Mesenchymal stem cell (in vitro differentiated cells and primary cell): ENCODE results near the gene ZSWIM8.
"Not testable (repeated sequence)": the region's sequence is repeated elsewhere in the genome, so short reads cannot be mapped to it uniquely, and the experiment has no call there.

Source experiments
- DNase-seq: peaks from one replicate; pipeline ENCODE4 v3.0.0-alpha.2; 2013
- H2AFZ ChIP-seq: one replicate; pipeline ENCODE4 v1.6.1; 2013; ENCODE audit warnings: low read depth, mild to moderate bottlenecking, control low read depth, inconsistent platforms, low read length, moderate library complexity
- H2AK5ac ChIP-seq: 2 replicates; pipeline ENCODE4 v1.6.1; 2013; ENCODE audit warnings: low read length, moderate library complexity, mild to moderate bottlenecking, inconsistent platforms; ENCODE audit not compliant: severe bottlenecking
- H2BK120ac ChIP-seq: one replicate; pipeline ENCODE4 v1.6.1; 2013; ENCODE audit warnings: low read depth, mild to moderate bottlenecking, inconsistent platforms, low read length, moderate library complexity
- H2BK12ac ChIP-seq, 2 experiments: one replicate each; pipeline ENCODE4 v1.6.1; 2013; ENCODE audit warnings: inconsistent platforms in 2 of 2, low read length in 2 of 2, mild to moderate bottlenecking in 2 of 2, moderate library complexity in 2 of 2, control low read depth in 1 of 2
- H2BK15ac ChIP-seq: one replicate; pipeline ENCODE4 v1.6.1; 2013; ENCODE audit warnings: mild to moderate bottlenecking, low read depth, inconsistent platforms; ENCODE audit not compliant: poor library complexity, severe bottlenecking
- H2BK5ac ChIP-seq: 2 replicates; pipeline ENCODE4 v1.6.1; 2013; ENCODE audit warnings: low read depth, mild to moderate bottlenecking, low read length, control low read depth, inconsistent platforms; ENCODE audit not compliant: poor library complexity, severe bottlenecking
- H3K14ac ChIP-seq, 2 experiments: one replicate each; pipeline ENCODE4 v1.6.1; 2013; ENCODE audit warnings: inconsistent platforms in 2 of 2, low read length in 2 of 2, control low read depth in 1 of 2, mild to moderate bottlenecking in 1 of 2, moderate library complexity in 1 of 2
- H3K18ac ChIP-seq, 2 experiments: one replicate each; pipeline ENCODE4 v1.6.1; 2013; ENCODE audit warnings: inconsistent platforms in 2 of 2, low read length in 2 of 2, control low read depth in 1 of 2, low read depth in 1 of 2, mild to moderate bottlenecking in 1 of 2
- H3K23ac ChIP-seq, 2 experiments: one replicate each; pipeline ENCODE4 v1.6.1; 2013; ENCODE audit warnings: inconsistent platforms in 2 of 2, low read length in 2 of 2, mild to moderate bottlenecking in 2 of 2, moderate library complexity in 2 of 2, control low read depth in 1 of 2
- H3K27ac ChIP-seq: 2 replicates; pipeline ENCODE4 v1.5.1; 2013; ENCODE audit warnings: mild to moderate bottlenecking, moderate library complexity, low read length, control low read depth, inconsistent platforms; ENCODE audit not compliant: poor library complexity, severe bottlenecking
- H3K27me3 ChIP-seq, 2 experiments: 2 replicates each; pipeline versions ENCODE4 v1.6.1 to v1.7.0; 2013; ENCODE audit warnings: low read length in 2 of 2, mild to moderate bottlenecking in 2 of 2, moderate library complexity in 2 of 2, control low read depth in 1 of 2, inconsistent platforms in 1 of 2; ENCODE audit not compliant: control insufficient read depth in 1 of 2, insufficient read depth in 1 of 2
- H3K36me3 ChIP-seq, 2 experiments: 2 replicates each; pipeline versions ENCODE4 v1.6.1 to v1.7.0; 2013; ENCODE audit warnings: low read length in 2 of 2, control low read depth in 1 of 2, inconsistent platforms in 1 of 2, low read depth in 1 of 2, mild to moderate bottlenecking in 1 of 2; ENCODE audit not compliant: insufficient read depth in 2 of 2, control insufficient read depth in 1 of 2
- H3K4ac ChIP-seq, 2 experiments: one replicate each; pipeline ENCODE4 v1.6.1; 2013; ENCODE audit warnings: inconsistent platforms in 2 of 2, low read length in 2 of 2, mild to moderate bottlenecking in 2 of 2, moderate library complexity in 2 of 2, control low read depth in 1 of 2, low read depth in 1 of 2
- H3K4me1 ChIP-seq: 2 replicates; pipeline ENCODE4 v1.6.1; 2013; ENCODE audit warnings: low read depth, low read length, control low read depth; ENCODE audit not compliant: control insufficient read depth, insufficient read depth
- H3K4me2 ChIP-seq: 2 replicates; pipeline ENCODE4 v1.6.1; 2013; ENCODE audit warnings: low read length, mild to moderate bottlenecking, inconsistent platforms; ENCODE audit not compliant: poor library complexity, severe bottlenecking
- H3K4me3 ChIP-seq, 2 experiments: 2 replicates each; pipeline versions ENCODE4 v1.5.1 to v1.7.0; 2013; ENCODE audit warnings: low read length in 2 of 2, mild to moderate bottlenecking in 2 of 2, control low read depth in 1 of 2, low read depth in 1 of 2; ENCODE audit not compliant: insufficient read depth in 1 of 2
- H3K79me1 ChIP-seq: replicated peaks from 2 replicates; pipeline ENCODE4 v1.6.1; 2013; ENCODE audit warnings: mild to moderate bottlenecking, control low read depth, low read length, inconsistent platforms; ENCODE audit not compliant: poor library complexity, severe bottlenecking
- H3K9ac ChIP-seq: 2 replicates; pipeline ENCODE4 v1.7.0; 2013; ENCODE audit warnings: mild to moderate bottlenecking, low read length, moderate library complexity
- H3K9me3 ChIP-seq: 2 replicates; pipeline ENCODE4 v1.7.0; 2013; ENCODE audit warnings: mild to moderate bottlenecking, low read length; ENCODE audit not compliant: control insufficient read depth
- H4K8ac ChIP-seq: one replicate; pipeline ENCODE4 v1.6.1; 2013; ENCODE audit warnings: inconsistent platforms, mild to moderate bottlenecking, low read length, moderate library complexity
- H4K91ac ChIP-seq: one replicate; pipeline ENCODE4 v1.6.1; 2013; ENCODE audit warnings: mild to moderate bottlenecking, low read length, inconsistent platforms
- WGBS: methylation state at CpG from one replicate; pipeline ENCODE4 v1.1.7; 2013; ENCODE audit warnings: mixed read lengths; 5-methylcytosine and 5-hydroxymethylcytosine counted together

The ZSWIM8 gene

GRCh38 chr10:73793456-73793855 lies 8.1 kb downstream of the ZSWIM8 start:
- H2BK120ac ChIP-seq, result no peak overlapping the region

DNA sequence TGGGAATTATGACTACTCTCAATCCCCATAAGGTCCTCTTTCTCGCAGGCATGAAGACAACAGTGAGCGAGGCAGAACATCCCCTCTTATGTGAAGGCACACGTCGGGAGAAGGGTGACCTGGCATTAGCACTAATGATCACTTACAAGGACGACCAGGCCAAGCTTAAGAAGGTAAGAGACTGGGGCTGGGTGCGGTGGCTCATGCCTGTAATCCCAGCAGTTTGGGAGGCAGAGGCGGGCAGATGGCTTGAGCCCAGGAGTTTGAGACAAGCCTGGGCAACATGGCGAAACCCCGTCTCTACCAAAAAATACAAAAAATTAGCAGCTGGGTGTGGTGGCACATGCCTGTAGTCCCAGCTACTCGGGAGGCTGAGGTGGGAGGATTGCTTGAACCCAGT lies 10.1 kb downstream of the ZSWIM8 start:
- H3K4me1 ChIP-seq, H2BK120ac ChIP-seq, H3K18ac ChIP-seq, H4K91ac ChIP-seq, H3K9ac ChIP-seq, H3K14ac ChIP-seq, H2BK15ac ChIP-seq, H3K4me2 ChIP-seq, H3K4me3 ChIP-seq, H2AK5ac ChIP-seq, H2BK12ac ChIP-seq, H2BK5ac ChIP-seq, H4K8ac ChIP-seq, H3K9me3 ChIP-seq, H3K27me3 ChIP-seq, H2AFZ ChIP-seq, DNase-seq, H3K23ac ChIP-seq, H3K27ac ChIP-seq, H3K4ac ChIP-seq: not testable (repeated sequence)
- H3K79me1 ChIP-seq, result peaks cover 18% of the 10 kb centered on the region
- 98% methylated on average over 9 of the region's 10 CpGs for WGBS
- H3K36me3 ChIP-seq, result peaks cover 89 to 97% of the 10 kb centered on the region in 2 experiments

More at GRCh38 chr10:73793456-73793855, 8.1 kb downstream of the ZSWIM8 start:
- H4K91ac ChIP-seq, result no peak overlapping the region
- H3K23ac ChIP-seq, result no peak overlapping the region
- H3K9ac ChIP-seq, result no peak overlapping the region
- H3K4me2 ChIP-seq, result no peak overlapping the region
- no peaks in the 10 kb centered on the region for H3K4me1 ChIP-seq
- H3K36me3 ChIP-seq, result peaks cover 89 to 95% of the 10 kb centered on the region in 2 experiments
- H2BK15ac ChIP-seq, result no peak overlapping the region
- H3K14ac ChIP-seq, result no peak overlapping the region
- no peak overlapping the region for H2AFZ ChIP-seq
- no peak overlapping the region for H2AK5ac ChIP-seq
- H3K4me3 ChIP-seq, result no peak overlapping the region
- no peak overlapping the region for H3K27ac ChIP-seq
- no peak overlapping the region for H2BK12ac ChIP-seq
- no peaks in the 10 kb centered on the region for H3K27me3 ChIP-seq
- no peaks in the 10 kb centered on the region for H3K9me3 ChIP-seq
- peaks cover 30% of the 10 kb centered on the region for H3K79me1 ChIP-seq
- H3K18ac ChIP-seq, result no peak overlapping the region
- H3K4ac ChIP-seq, result no peak overlapping the region
- H2BK5ac ChIP-seq, result no peak overlapping the region
- WGBS, result 97% methylated on average over 5 of the region's 5 CpGs
- no peak overlapping the region for H4K8ac ChIP-seq
- DNase-seq, result no peak

GRCh38 chr10:73796035-73796434 lies 10.6 kb downstream of the ZSWIM8 start:
- not testable (repeated sequence) for H4K8ac ChIP-seq, H2BK5ac ChIP-seq, H2AK5ac ChIP-seq, H3K4me2 ChIP-seq, H3K27ac ChIP-seq, H3K9me3 ChIP-seq, H3K14ac ChIP-seq, H2BK12ac ChIP-seq, H3K4me1 ChIP-seq, DNase-seq, H3K27me3 ChIP-seq, H3K9ac ChIP-seq, H4K91ac ChIP-seq, H2BK120ac ChIP-seq, H3K18ac ChIP-seq, H2BK15ac ChIP-seq, H2AFZ ChIP-seq, H3K4ac ChIP-seq, H3K4me3 ChIP-seq, H3K23ac ChIP-seq
- H3K79me1 ChIP-seq, result peaks cover 15% of the 10 kb centered on the region
- H3K36me3 ChIP-seq, result peaks cover 90 to 96% of the 10 kb centered on the region in 2 experiments
- WGBS, result 99% methylated on average over 8 of the region's 8 CpGs

GRCh38 chr10:73796766-73797165 lies 11.4 kb downstream of the ZSWIM8 start:
- H2AFZ ChIP-seq, result no peak overlapping the region
- no peak overlapping the region for H3K18ac ChIP-seq
- no peak overlapping the region for H4K8ac ChIP-seq
- DNase-seq, result no peak
- no peak overlapping the region for H2BK12ac ChIP-seq
- no peak overlapping the region for H4K91ac ChIP-seq
- no peak overlapping the region for H3K4me2 ChIP-seq
- H3K23ac ChIP-seq, result no peak overlapping the region
- H3K14ac ChIP-seq, result no peak overlapping the region
- H3K4me1 ChIP-seq, result no peaks in the 10 kb centered on the region
- H2AK5ac ChIP-seq, result no peak overlapping the region
- no peak overlapping the region for H2BK120ac ChIP-seq
- no peaks in the 10 kb centered on the region for H3K9me3 ChIP-seq
- H2BK15ac ChIP-seq, result no peak overlapping the region
- no peaks in the 10 kb centered on the region for H3K27me3 ChIP-seq
- no peak overlapping the region for H3K27ac ChIP-seq
- H2BK5ac ChIP-seq, result no peak overlapping the region
- 86% methylated on average over 5 of the region's 5 CpGs for WGBS
- H3K36me3 ChIP-seq, result peaks cover 88 to 96% of the 10 kb centered on the region in 2 experiments
- H3K79me1 ChIP-seq, result peaks cover 13% of the 10 kb centered on the region
- no peak overlapping the region for H3K9ac ChIP-seq
- H3K4ac ChIP-seq, result no peak overlapping the region
- H3K4me3 ChIP-seq, result no peak overlapping the region
